ENCODE data around the gene SETDB2.
A peak's percentile ranks its signal among the peaks of the same experiment; 100 is the strongest.

SETDB2 gene

GRCh38 chr13:49417161-49417560 lies 26.9 kb upstream of the SETDB2 start:
- H3K27me3 Mint-ChIP-seq, result no peaks in the 10 kb centered on the region
- no peak overlapping the region for H3K4me3 Mint-ChIP-seq
- no peaks in the 10 kb centered on the region for H3K36me3 Mint-ChIP-seq (ENCODE audit: low read depth)
- no peaks in the 10 kb centered on the region for H3K4me1 Mint-ChIP-seq (ENCODE audit: low read depth)
- no peaks in the 10 kb centered on the region for H3K9me3 Mint-ChIP-seq
- no peak overlapping the region for H3K27ac Mint-ChIP-seq

- H3K27ac Mint-ChIP-seq, result no peak overlapping the region
- no peaks in the 10 kb centered on the region for H3K4me1 Mint-ChIP-seq (ENCODE audit: low read depth)
- no peaks in the 10 kb centered on the region for H3K9me3 Mint-ChIP-seq
- no peak overlapping the region for H3K4me3 Mint-ChIP-seq
- H3K27me3 Mint-ChIP-seq, result no peaks in the 10 kb centered on the region
- H3K36me3 Mint-ChIP-seq (ENCODE audit: low read depth), result no peaks in the 10 kb centered on the region
Measured at GRCh38 chr13:49418206-49418605, 25.9 kb upstream of the SETDB2 start.

GRCh38 chr13:49419276-49419675 lies 24.8 kb upstream of the SETDB2 start:
- H3K27me3 Mint-ChIP-seq, result no peaks in the 10 kb centered on the region
- no peaks in the 10 kb centered on the region for H3K36me3 Mint-ChIP-seq (ENCODE audit: low read depth)
- no peaks in the 10 kb centered on the region for H3K9me3 Mint-ChIP-seq
- H3K4me1 Mint-ChIP-seq (ENCODE audit: low read depth), result no peaks in the 10 kb centered on the region
- no peak overlapping the region for H3K27ac Mint-ChIP-seq
- H3K4me3 Mint-ChIP-seq, result no peak overlapping the region

DNA sequence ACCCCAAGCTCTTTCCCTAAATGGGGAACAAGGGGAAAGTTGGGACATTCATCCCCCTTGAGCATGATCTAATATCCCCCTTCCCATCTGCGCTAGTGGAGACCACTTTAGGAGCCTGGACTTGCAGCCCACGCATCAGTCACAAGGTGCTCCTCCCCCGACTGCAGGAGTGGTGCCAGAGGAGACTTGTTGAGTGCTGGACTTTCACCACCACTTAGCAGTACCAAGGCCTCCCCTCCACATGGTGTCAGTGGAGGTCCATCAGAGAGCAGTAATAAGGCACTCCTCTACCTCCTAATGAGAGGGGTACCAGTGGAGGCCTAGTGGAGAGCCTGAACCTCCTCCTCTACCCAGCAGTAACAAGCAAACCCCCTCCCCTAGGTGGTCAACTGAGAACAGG lies 22.7 kb upstream of the SETDB2 start:
- H3K27ac Mint-ChIP-seq, result no peak overlapping the region

GRCh38 chr13:49424011-49424560 lies 20.0 kb upstream of the SETDB2 start:
- Mint-ChIP-seq H3K27ac (no peak overlapping the region), H3K9me3 (no peaks in the 10 kb centered on the region), H3K27me3 (no peaks in the 10 kb centered on the region), H3K4me1 (ENCODE audit: low read depth) (no peaks in the 10 kb centered on the region), H3K4me3 (no peak overlapping the region), H3K36me3 (ENCODE audit: low read depth) (no peaks in the 10 kb centered on the region)

More for the DNA sequence above, 22.7 kb upstream of the SETDB2 start:
- no peaks in the 10 kb centered on the region for H3K27me3 Mint-ChIP-seq
- H3K4me3 Mint-ChIP-seq, result no peak overlapping the region
- H3K9me3 Mint-ChIP-seq, result no peaks in the 10 kb centered on the region
- no peaks in the 10 kb centered on the region for H3K4me1 Mint-ChIP-seq (ENCODE audit: low read depth)
- H3K36me3 Mint-ChIP-seq (ENCODE audit: low read depth), result no peaks in the 10 kb centered on the region

DNA sequence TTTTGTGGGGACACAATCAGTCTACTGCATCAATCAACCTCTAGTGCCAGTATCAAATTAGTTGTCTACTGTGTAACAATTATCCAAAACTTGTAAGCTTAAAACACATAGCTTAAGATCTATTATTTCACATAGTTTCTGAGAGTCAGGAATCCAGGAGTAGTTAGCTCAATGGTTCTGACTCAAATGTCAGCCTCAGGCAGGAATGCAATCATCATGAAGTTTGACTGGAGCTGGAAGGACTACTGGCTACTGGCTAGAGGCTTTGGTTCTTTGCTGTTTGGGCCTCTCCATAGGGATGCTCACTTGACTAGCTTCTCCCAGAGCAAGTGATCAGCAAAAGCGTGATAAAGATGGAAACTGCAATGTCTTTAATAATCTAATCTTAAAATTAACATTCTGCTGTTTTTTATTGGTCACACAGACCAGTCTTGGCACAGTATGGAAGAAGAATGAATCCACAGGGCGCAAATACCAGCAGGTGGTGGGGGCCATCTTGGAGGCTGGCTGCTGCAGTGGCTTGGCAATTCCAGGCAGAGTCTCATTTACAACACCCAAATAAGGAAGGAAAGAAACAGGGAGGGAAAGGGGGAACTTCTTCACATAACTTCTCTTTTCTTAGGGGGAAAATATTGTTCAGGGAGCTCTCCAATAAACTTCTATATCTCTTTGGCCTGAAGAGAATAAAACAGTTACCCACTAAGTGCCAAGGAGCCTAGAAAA lies 15.9 kb upstream of the SETDB2 start:
- no peak overlapping the region for H3K4me3 Mint-ChIP-seq
- H3K4me1 Mint-ChIP-seq (ENCODE audit: low read depth), result no peaks in the 10 kb centered on the region
- no peaks in the 10 kb centered on the region for H3K9me3 Mint-ChIP-seq
- no peak overlapping the region for H3K27ac Mint-ChIP-seq
- no peaks in the 10 kb centered on the region for H3K27me3 Mint-ChIP-seq
- no peaks in the 10 kb centered on the region for H3K36me3 Mint-ChIP-seq (ENCODE audit: low read depth)

DNA sequence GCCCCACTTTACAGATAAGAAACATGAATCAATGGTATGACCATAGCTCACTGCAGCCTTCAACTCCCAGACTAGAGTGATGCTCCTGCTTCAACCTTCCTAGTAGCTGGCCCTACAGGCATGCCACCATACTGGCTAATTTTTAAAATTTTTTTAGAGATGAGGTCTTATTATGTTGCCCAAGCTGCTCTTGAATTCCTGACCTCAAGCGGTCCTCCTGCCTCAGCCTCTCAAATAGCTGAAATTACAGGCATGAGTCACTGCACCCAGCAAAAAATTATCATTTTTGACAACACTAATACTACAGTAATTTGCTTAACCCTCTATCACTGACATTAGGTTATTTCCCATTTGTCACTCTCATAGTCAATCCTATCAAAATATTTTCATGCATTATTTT lies 15.0 kb upstream of the SETDB2 start:
- Mint-ChIP-seq H3K36me3 (ENCODE audit: low read depth) (no peaks in the 10 kb centered on the region), H3K27ac (no peak overlapping the region), H3K4me3 (no peak overlapping the region), H3K4me1 (ENCODE audit: low read depth) (no peaks in the 10 kb centered on the region), H3K9me3 (no peaks in the 10 kb centered on the region), H3K27me3 (no peaks in the 10 kb centered on the region)

- Mint-ChIP-seq H3K27ac (no peak overlapping the region), H3K27me3 (no peaks in the 10 kb centered on the region), H3K36me3 (ENCODE audit: low read depth) (no peaks in the 10 kb centered on the region), H3K9me3 (no peaks in the 10 kb centered on the region), H3K4me3 (no peak overlapping the region), H3K4me1 (ENCODE audit: low read depth) (peaks cover 14% of the 10 kb centered on the region)
Measured at GRCh38 chr13:49435992-49436391, 8.1 kb upstream of the SETDB2 start.

GRCh38 chr13:49436890-49437289 lies 7.2 kb upstream of the SETDB2 start:
- H3K27ac Mint-ChIP-seq, result no peak overlapping the region
- no peaks in the 10 kb centered on the region for H3K27me3 Mint-ChIP-seq
- peaks cover 5% of the 10 kb centered on the region for H3K36me3 Mint-ChIP-seq (ENCODE audit: low read depth)
- no peak overlapping the region for H3K4me3 Mint-ChIP-seq
- peaks cover 18% of the 10 kb centered on the region for H3K4me1 Mint-ChIP-seq (ENCODE audit: low read depth)
- H3K9me3 Mint-ChIP-seq, result no peaks in the 10 kb centered on the region

DNA sequence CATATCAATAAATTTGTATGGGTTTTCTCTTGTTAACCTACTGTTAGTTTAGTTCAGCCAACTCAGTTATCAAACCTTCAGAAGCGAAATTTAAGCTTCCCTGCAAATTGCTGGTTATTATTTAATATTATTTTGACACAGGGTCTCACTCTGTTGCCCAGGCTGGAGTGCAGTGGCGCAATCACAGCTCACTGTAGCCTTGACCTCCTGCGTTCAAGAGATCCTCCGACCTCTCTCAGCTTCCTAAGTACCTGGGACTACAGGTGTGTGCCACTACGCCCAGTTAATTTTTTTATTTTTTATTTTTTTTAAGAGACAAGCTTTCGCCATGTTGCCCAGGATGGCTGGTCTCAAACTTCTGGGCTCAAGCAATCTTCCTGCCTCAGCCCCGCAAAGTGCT lies 6.4 kb upstream of the SETDB2 start:
- Mint-ChIP-seq H3K36me3 (ENCODE audit: low read depth) (peaks cover 10% of the 10 kb centered on the region), H3K27me3 (no peaks in the 10 kb centered on the region), H3K9me3 (no peaks in the 10 kb centered on the region), H3K4me1 (ENCODE audit: low read depth) (peaks cover 26% of the 10 kb centered on the region), H3K27ac (no peak overlapping the region), H3K4me3 (no peak overlapping the region)

DNA sequence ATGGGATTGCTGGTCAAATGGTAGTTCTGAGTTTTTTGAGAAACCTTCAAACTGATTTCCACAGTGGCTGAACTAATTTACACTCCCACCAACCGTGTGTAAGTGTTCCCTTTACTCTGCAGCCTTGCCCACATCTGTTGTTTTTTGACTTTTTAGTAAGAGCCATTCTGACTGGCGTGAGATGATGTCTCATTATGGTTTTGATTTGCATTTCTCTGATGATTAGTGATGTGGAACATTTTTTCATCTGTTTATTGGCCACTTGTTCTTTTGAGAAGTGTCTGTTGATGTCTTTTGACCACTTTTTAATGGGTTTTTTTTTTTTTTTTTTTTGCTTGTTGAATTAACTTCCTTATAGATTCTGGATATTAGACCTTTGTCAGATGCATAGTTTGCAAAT lies 4.5 kb upstream of the SETDB2 start:
- H3K36me3 Mint-ChIP-seq (ENCODE audit: low read depth), result peaks cover 10% of the 10 kb centered on the region
- H3K27me3 Mint-ChIP-seq, result no peaks in the 10 kb centered on the region
- no peak overlapping the region for H3K27ac Mint-ChIP-seq
- H3K4me3 Mint-ChIP-seq, result no peak overlapping the region
- H3K4me1 Mint-ChIP-seq (ENCODE audit: low read depth), result peaks cover 36% of the 10 kb centered on the region
- no peaks in the 10 kb centered on the region for H3K9me3 Mint-ChIP-seq

- no peaks in the 10 kb centered on the region for H3K27me3 Mint-ChIP-seq
- no peak overlapping the region for H3K4me3 Mint-ChIP-seq
- no peaks in the 10 kb centered on the region for H3K9me3 Mint-ChIP-seq
- peaks cover 10% of the 10 kb centered on the region for H3K36me3 Mint-ChIP-seq (ENCODE audit: low read depth)
- H3K27ac Mint-ChIP-seq, result no peak overlapping the region
- H3K4me1 Mint-ChIP-seq (ENCODE audit: low read depth), result peaks cover 49% of the 10 kb centered on the region
Measured at GRCh38 chr13:49441312-49441711, 2.8 kb upstream of the SETDB2 start.

- Mint-ChIP-seq H3K4me1 (ENCODE audit: low read depth) (peaks cover 54% of the 10 kb centered on the region), H3K4me3 (peak overlapping the region; percentile 92), H3K9me3 (no peaks in the 10 kb centered on the region), H3K27ac (no peak overlapping the region), H3K36me3 (ENCODE audit: low read depth) (peaks cover 10% of the 10 kb centered on the region), H3K27me3 (no peaks in the 10 kb centered on the region)
Measured at GRCh38 chr13:49441846-49442245, 2.2 kb upstream of the SETDB2 start.

- no peaks in the 10 kb centered on the region for H3K27me3 Mint-ChIP-seq
- peak overlapping the region; percentile 92 for H3K4me3 Mint-ChIP-seq
- peak overlapping the region; percentile 97 for H3K27ac Mint-ChIP-seq
- H3K9me3 Mint-ChIP-seq, result no peaks in the 10 kb centered on the region
- peaks cover 68% of the 10 kb centered on the region for H3K4me1 Mint-ChIP-seq (ENCODE audit: low read depth)
- peaks cover 10% of the 10 kb centered on the region for H3K36me3 Mint-ChIP-seq (ENCODE audit: low read depth)
Measured at GRCh38 chr13:49443357-49443703, 744 bp upstream of the SETDB2 start.

DNA sequence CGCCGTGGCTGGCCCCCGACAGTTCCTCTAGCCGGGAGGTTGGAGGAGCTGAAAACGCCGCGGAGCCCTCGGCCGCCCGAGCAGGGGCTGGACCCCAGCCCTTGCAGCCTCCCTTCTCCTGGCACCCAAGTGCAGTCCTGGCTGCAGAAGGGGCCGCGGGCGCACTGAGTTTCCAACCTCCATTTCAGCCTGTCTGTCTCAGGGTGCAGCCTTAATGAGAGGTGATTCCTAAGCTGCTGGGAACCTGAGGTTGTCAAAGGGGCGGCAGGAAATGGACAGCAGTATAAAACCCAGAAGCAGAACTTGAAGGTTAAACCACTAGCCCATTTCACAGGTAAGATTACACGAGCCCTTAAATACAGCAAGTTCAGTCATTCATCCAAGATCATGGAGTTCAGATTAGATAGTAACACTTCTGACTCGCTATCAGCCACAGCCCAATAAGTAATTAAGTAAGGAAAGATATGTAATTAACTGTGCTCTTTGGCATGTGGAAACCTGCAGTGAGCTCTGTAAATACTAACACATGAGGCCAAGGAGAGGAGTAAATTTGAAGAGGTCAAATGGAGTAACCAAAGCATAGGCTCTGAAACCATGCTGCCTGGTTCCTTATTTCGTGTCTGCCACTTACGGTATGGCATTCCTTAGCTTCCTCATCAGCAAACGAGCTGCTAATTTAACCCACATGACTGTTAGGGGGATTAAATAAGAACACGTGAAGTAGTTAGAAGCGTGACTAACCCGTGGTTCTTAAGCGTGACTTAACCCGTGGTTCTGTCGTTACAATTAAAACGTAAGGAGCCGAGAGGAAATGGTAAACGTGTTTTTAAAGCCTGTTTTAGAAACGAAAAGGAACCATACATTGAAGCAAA lies 686 bp downstream of the SETDB2 start:
- Mint-ChIP-seq H3K4me1 (ENCODE audit: low read depth) (peaks cover 77% of the 10 kb centered on the region), H3K9me3 (no peaks in the 10 kb centered on the region), H3K4me3 (peak overlapping the region; percentile 92), H3K27ac (peak overlapping the region; percentile 97), H3K27me3 (no peaks in the 10 kb centered on the region), H3K36me3 (ENCODE audit: low read depth) (peaks cover 15% of the 10 kb centered on the region)
